WTC11 (cell line): Measurements from ENCODE around the gene EPHB3. TPM values are rescaled to one million over a fixed set of nuclear protein-coding genes. Genes with fewer than 3 reads are reported as not detected.

Source experiments
- ATAC-seq: fragments of 200-7000 bp; cut with Tn5 transposase; 2 replicates; pipeline ENCODE4 v1.10.0; 2021; ENCODE audit warnings: mild to moderate bottlenecking, moderate library complexity
- CTCF ChIA-PET: fragments of 300-600 bp; sonication (Branson Sonifier 250); formaldehyde crosslinking; loops from one replicate; lab custom pipeline; 2021; ENCODE audit warnings: antibody characterized with exemption; lab: Charles Lee
- POLR2A ChIA-PET: fragments of 350-600 bp; sonication (Branson Sonifier 250); formaldehyde crosslinking; loops from one replicate; lab custom pipeline; 2021; ENCODE audit warnings: antibody characterized with exemption; lab: Charles Lee
- DNase-seq: peaks from one replicate; pipeline ENCODE4 v3.0.0; 2021; ENCODE audit warnings: low spot score
- H3K27ac Mint-ChIP-seq: 2 replicates; pipeline ENCODE4 v1.8.0; 2021; ENCODE audit warnings: mixed read lengths
- H3K27me3 Mint-ChIP-seq: 2 replicates; pipeline ENCODE4 v1.8.0; 2021; ENCODE audit warnings: low read depth, mild to moderate bottlenecking, moderate library complexity, mixed read lengths
- H3K36me3 Mint-ChIP-seq: 2 replicates; pipeline ENCODE4 v1.8.0; 2021; ENCODE audit warnings: mixed read lengths
- H3K4me1 Mint-ChIP-seq: 2 replicates; pipeline ENCODE4 v1.8.0; 2022; ENCODE audit warnings: mixed read lengths
- H3K4me3 Mint-ChIP-seq: 2 replicates; pipeline ENCODE4 v1.8.0; 2021; ENCODE audit warnings: mild to moderate bottlenecking, moderate library complexity, mixed read lengths
- H3K9me3 Mint-ChIP-seq: 2 replicates; pipeline ENCODE4 v1.8.0; 2021; ENCODE audit warnings: mixed read lengths
- ATF3 ChIP-seq: sonication (generic); formaldehyde crosslinking; conservative IDR thresholded peaks from 2 replicates; pipeline ENCODE4 v1.8.1; 2022; ENCODE audit warnings: mild to moderate bottlenecking, missing genetic modification reagents
- CDX4 ChIP-seq: fragments of 250-450 bp; sonication (Bioruptor Pico); IDR thresholded peaks from 2 replicates; pipeline ENCODE4 v1.9.0; 2021; ENCODE audit warnings: moderate library complexity, mild to moderate bottlenecking, inconsistent platforms, borderline replicate concordance
- E2F1 ChIP-seq: sonication (generic); formaldehyde crosslinking; IDR thresholded peaks from 2 replicates; pipeline ENCODE4 v1.8.0; 2022; ENCODE audit warnings: mild to moderate bottlenecking, missing genetic modification reagents
- ESRRA ChIP-seq: sonication (generic); formaldehyde crosslinking; IDR thresholded peaks from 2 replicates; pipeline ENCODE4 v1.8.1; 2022; ENCODE audit warnings: mild to moderate bottlenecking, missing genetic modification reagents, borderline replicate concordance
- ETV6 ChIP-seq: sonication (generic); formaldehyde crosslinking; IDR thresholded peaks from 2 replicates; pipeline ENCODE4 v1.8.1; 2022; ENCODE audit warnings: mild to moderate bottlenecking, missing genetic modification reagents
- FOXK1 ChIP-seq: sonication (generic); formaldehyde crosslinking; IDR thresholded peaks from 2 replicates; pipeline ENCODE4 v1.8.0; 2022; ENCODE audit warnings: mild to moderate bottlenecking, moderate library complexity, missing genetic modification reagents
- MXD4 ChIP-seq: fragments of 250-450 bp; sonication (Bioruptor Pico); IDR thresholded peaks from 2 replicates; pipeline ENCODE4 v1.8.0; 2021; ENCODE audit warnings: mild to moderate bottlenecking, moderate library complexity, borderline replicate concordance
- MYBL2 ChIP-seq: sonication (generic); formaldehyde crosslinking; IDR thresholded peaks from 2 replicates; pipeline ENCODE4 v1.8.1; 2023; ENCODE audit warnings: mild to moderate bottlenecking, moderate library complexity, missing genetic modification reagents
- NFATC4 ChIP-seq: fragments of 250-450 bp; sonication (Bioruptor Pico); IDR thresholded peaks from 2 replicates; pipeline ENCODE4 v1.9.0; 2021; ENCODE audit warnings: mild to moderate bottlenecking
- NFE2L1 ChIP-seq: sonication (generic); formaldehyde crosslinking; IDR thresholded peaks from 2 replicates; pipeline ENCODE4 v1.8.1; 2023; ENCODE audit warnings: missing genetic modification reagents
- TCF7 ChIP-seq: sonication (generic); formaldehyde crosslinking; IDR thresholded peaks from 2 replicates; pipeline ENCODE4 v1.8.0; 2022; ENCODE audit warnings: mild to moderate bottlenecking, low read depth, missing genetic modification reagents, moderate library complexity
- USF1 ChIP-seq: sonication (generic); formaldehyde crosslinking; IDR thresholded peaks from 2 replicates; pipeline ENCODE4 v1.8.0; 2022; ENCODE audit warnings: mild to moderate bottlenecking, missing genetic modification reagents
- ZMAT4 ChIP-seq: fragments of 250-450 bp; sonication (Bioruptor Pico); IDR thresholded peaks from 2 replicates; pipeline ENCODE4 v1.9.0; 2021; ENCODE audit warnings: mild to moderate bottlenecking
- ZNF219 ChIP-seq: sonication (generic); formaldehyde crosslinking; IDR thresholded peaks from 2 replicates; pipeline ENCODE4 v1.8.0; 2023; ENCODE audit warnings: missing genetic modification reagents, mild to moderate bottlenecking, borderline replicate concordance
- ZNF263 ChIP-seq: sonication (generic); formaldehyde crosslinking; IDR thresholded peaks from 2 replicates; pipeline ENCODE4 v1.8.1; 2022; ENCODE audit warnings: low read depth, mild to moderate bottlenecking, moderate library complexity, missing genetic modification reagents
- ZNF281 ChIP-seq: sonication (generic); formaldehyde crosslinking; IDR thresholded peaks from 2 replicates; pipeline ENCODE4 v1.8.0; 2023; ENCODE audit warnings: mild to moderate bottlenecking, missing genetic modification reagents
- ZNF396 ChIP-seq: fragments of 250-450 bp; sonication (Bioruptor Pico); IDR thresholded peaks from 2 replicates; pipeline ENCODE4 v1.8.0; 2021; ENCODE audit warnings: mild to moderate bottlenecking, moderate library complexity, borderline replicate concordance
- ZNF532 ChIP-seq: fragments of 250-450 bp; sonication (Bioruptor Pico); IDR thresholded peaks from 2 replicates; pipeline ENCODE4 v1.9.0; 2021; ENCODE audit warnings: mild to moderate bottlenecking, borderline replicate concordance
- total RNA-seq: library from RNA; stranded (reverse); gene quantifications from 3 replicates; pipeline ENCODE4 v1.2.3, GENCODE V29; 2021

EPHB3 gene
- total RNA-seq, 1 experiment from 2014 or later, result 11.4 TPM

GRCh38 chr3:184551614-184552256 lies 9.8 kb upstream of the EPHB3 start (continued):
- TF ChIP-seq CDX4 (CRISPR knock-in tag), result no peak
- TF ChIP-seq MYBL2 (CRISPR knock-in tag), result no peak
- TF ChIP-seq TCF7 (CRISPR knock-in tag), result no peak
- no peak for TF ChIP-seq NFATC4 (CRISPR knock-in tag)
- no peak for TF ChIP-seq NFE2L1 (CRISPR knock-in tag)
- TF ChIP-seq ZNF219 (CRISPR knock-in tag), result no peak
- no peak for TF ChIP-seq ZNF263 (CRISPR knock-in tag)
- TF ChIP-seq ESRRA (CRISPR knock-in tag), result no peak

- Mint-ChIP-seq H3K27me3 (peaks cover 12% of the 10 kb centered on the region), H3K36me3 (no peaks in the 10 kb centered on the region), H3K9me3 (no peaks in the 10 kb centered on the region), H3K27ac (no peak overlapping the region; the same call in 1 of the 2 replicates), H3K4me1 (peaks cover 10% of the 10 kb centered on the region), H3K4me3 (no peak overlapping the region)
- ATAC-seq, result no peak
- CTCF ChIA-PET, result interaction anchor here (0.6 to 2.7 kb wide), 4 partner anchors 9 to 181 kb away, joined by 3 to 9 read pairs (median 6); partner anchors contain the start of gene EPHB3
- TF ChIP-seq ETV6 (CRISPR knock-in tag), result no peak
- TF ChIP-seq ATF3 (CRISPR knock-in tag), result no peak
- no peak for TF ChIP-seq ZNF532 (CRISPR knock-in tag)
- no peak for TF ChIP-seq MXD4 (CRISPR knock-in tag)
- no peak for TF ChIP-seq ZNF396 (CRISPR knock-in tag)
- TF ChIP-seq E2F1, result no peak
- no peak for TF ChIP-seq ZMAT4 (CRISPR knock-in tag)
- POLR2A ChIA-PET, result interaction anchor here (0.7 kb wide), 1 partner anchor 27 kb away, joined by 5 read pairs; no protein-coding TSS in a partner anchor
- no peak for DNase-seq
These were observed 9.3 kb upstream of the EPHB3 start for GRCh38 chr3:184552296-184552695.

- ATAC-seq (no peak), DNase-seq (no peak)
- TF ChIP-seq USF1, result no peak
- TF ChIP-seq ZNF281 (CRISPR knock-in tag), result no peak
- no peak for TF ChIP-seq FOXK1
- ChIA-PET CTCF (interaction anchor here (0.6 to 2.7 kb wide), 5 partner anchors 8 to 196 kb away, joined by 3 to 9 read pairs (median 3); partner anchors contain the start of gene EPHB3), POLR2A (interaction anchor here (0.7 kb wide), 1 partner anchor 26 kb away, joined by 5 read pairs; no protein-coding TSS in a partner anchor)
- Mint-ChIP-seq H3K4me1 (peaks cover 11% of the 10 kb centered on the region), H3K4me3 (no peak overlapping the region), H3K27ac (no peak overlapping the region), H3K36me3 (no peaks in the 10 kb centered on the region), H3K9me3 (no peaks in the 10 kb centered on the region), H3K27me3 (peaks cover 17% of the 10 kb centered on the region)
These were observed 8.7 kb upstream of the EPHB3 start for GRCh38 chr3:184552863-184553262.
